Measurements from ENCODE around the gene SLC20A1.

The SLC20A1 gene

GRCh38 chr2:112625474-112626114 lies 20.1 kb upstream of the SLC20A1 start:
- DNase-seq, result no peak

DNA sequence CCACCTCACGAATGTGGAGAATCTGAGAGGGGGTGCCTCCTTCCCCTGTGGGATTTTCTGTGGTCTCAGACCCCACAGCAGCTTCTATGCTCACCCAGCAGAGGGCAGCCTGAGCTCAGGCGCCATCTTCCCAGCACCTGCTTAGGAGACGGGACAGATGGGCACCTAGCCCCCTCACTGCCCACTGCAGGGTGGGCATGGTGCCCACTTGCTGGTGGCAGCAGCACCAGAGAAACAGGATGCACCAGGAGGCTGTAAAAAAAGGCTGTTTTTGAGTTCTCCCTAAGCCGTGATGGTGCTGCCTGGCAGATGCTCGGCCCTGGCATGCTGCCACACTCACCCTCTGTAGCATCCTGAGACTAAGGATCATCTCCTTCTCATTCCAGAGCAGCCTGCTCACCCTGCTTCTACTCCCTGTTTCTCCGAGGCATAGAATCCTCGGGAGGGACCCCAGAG lies 19.1 kb upstream of the SLC20A1 start:
- peak; percentile 69 for DNase-seq

DNA sequence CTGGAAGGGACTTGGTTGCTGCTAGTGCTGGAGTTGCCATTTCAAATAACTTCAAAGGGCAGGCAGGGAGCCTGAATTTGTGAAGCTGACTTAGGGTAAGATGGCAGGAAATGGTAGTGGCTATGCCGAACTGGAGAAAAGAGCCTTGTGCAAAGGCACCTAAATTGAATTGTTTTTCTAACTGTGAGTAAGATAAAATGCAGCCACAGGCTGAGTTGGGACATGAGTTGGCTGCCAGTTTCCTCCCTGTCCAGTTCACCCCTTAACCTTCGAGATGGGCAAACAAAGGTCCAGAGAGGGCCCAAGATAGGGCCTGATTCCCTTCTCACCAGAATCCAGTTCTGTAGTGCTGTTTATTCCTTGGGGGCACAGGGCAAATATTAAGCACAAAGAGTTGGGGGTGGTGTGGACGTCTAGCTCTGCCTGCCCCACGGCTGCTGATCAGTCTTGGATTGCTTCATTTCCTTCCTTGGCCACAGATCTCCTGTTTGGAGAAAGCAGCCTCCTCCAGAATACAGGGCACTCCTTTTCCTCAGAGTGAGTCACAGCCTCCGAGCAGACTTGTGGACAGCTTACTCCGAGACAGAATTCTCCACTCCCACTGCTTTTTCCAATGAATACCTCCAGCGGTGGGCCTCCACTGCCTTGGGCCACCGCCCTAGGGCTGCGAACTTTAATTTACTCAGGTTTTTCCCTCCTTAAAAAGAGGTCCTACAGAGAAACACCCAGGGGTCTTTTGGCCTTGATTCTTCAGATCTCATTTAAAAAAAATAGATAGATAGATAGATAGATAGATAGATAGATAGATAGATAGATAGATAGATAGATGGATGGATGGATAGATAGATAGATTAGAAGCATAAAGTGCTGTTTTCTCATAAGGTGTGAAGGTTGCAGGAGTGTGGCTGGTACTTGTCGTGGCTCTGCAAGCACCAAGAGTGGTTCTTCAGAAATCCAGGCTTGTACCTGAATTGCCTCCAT lies 18.4 kb upstream of the SLC20A1 start:
- DNase-seq, result no peak

DNA sequence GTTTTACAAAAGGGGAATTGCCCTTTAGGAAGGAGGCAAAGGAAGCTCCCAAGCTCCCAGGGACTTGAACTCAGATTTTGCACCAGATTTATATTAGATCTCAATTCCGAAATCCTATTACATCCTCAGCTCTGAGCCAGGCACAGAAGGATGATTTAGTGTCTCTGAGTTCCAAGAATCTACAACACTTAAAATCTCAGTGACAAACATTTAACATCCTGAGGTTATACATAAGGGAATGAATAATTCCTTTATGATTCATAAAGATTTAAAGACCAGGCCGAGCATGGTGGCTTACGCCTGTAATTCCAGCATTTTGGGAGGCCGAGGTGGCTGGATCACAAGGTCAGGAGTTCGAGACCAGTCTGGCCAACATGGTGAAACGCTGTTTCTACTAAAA lies 16.5 kb upstream of the SLC20A1 start:
- no peak for DNase-seq

DNA sequence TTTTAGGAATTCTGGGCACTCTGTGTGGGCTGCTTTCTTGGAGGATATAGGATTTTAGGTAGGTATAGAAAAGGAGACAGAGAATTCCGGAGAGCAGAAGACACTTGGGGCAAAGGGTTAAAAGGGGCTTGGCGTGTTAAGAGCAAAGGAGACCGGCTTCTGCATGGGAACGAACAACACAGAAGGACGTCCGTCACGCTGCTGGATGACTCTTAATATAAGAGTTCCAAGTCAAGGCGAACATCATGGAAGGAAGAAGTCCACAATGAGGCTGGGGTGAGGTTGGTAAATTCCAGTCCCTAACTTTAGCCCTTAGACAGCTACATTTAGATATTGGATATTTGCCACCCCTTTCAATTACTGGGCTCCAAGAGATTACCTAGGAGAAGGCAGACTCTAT lies 15.9 kb upstream of the SLC20A1 start:
- DNase-seq, result no peak

GRCh38 chr2:112630268-112630667 lies 15.5 kb upstream of the SLC20A1 start:
- no peak for DNase-seq

GRCh38 chr2:112633708-112634107 lies 12.0 kb upstream of the SLC20A1 start:
- no peak for DNase-seq

- no peak for DNase-seq
These were observed 11.4 kb upstream of the SLC20A1 start for GRCh38 chr2:112634153-112634873.

GRCh38 chr2:112634874-112635157 lies 10.9 kb upstream of the SLC20A1 start:
- DNase-seq, result no peak

DNA sequence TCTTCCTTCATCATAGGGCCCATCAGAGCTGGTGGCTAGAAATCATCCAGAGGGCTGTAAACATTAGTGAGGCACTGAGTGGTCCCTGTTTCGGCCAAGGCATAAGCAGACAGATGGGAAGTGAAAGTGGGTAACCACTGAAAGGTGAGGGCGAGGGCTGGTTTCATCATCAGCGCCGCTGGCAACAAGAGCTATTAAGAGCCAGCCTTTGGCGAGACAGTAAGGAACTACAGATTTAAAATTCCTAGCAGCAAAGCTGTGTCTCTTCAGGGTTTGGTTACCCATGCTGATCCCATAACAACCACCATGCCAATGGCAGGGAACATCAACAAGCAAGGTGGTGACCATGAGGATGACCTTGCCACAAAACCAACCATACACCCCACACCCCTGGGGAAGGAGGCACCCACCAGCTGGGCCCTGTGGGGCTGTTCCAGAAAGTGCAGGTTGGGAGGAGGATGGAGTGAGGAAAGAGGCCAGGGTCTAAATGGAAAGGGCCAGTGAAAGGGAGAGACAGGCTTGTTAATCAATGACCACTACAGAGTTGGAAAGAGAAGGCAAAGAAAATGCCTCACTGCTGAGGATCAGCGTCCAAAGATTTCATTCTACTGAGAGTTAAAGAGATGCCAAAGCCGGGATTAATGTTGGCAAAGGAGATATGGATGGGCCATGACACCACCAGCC lies 9.0 kb upstream of the SLC20A1 start:
- no peak for DNase-seq

GRCh38 chr2:112637289-112637660 lies 8.5 kb upstream of the SLC20A1 start:
- DNase-seq, result no peak

GRCh38 chr2:112639936-112640335 lies 5.8 kb upstream of the SLC20A1 start:
- DNase-seq, result no peak

- DNase-seq, result no peak
These were observed 5.3 kb upstream of the SLC20A1 start for GRCh38 chr2:112640467-112640799.

- no peak for DNase-seq
These were observed 4.7 kb upstream of the SLC20A1 start for GRCh38 chr2:112640800-112641675.

DNA sequence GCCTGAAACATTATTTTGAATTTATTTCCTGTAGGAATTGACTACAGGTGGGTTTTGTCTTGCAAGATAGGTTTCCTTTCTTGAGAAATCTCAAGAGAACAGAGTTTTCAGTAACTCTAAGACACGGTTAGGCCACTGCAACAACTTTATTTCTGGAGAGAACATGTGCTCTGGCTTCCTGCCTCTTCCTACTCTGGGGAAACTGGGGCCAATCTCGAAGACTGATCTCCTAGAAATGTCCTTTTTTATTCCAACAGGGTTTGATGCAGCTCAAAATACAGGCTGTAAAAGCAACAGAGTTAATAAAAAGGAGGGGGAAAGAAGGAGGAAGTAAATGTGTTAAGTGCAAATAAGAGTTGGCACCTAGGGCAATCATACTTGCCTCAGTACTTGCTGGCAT lies 4.0 kb upstream of the SLC20A1 start:
- no peak for DNase-seq

- DNase-seq, result no peak
These were observed 3.2 kb upstream of the SLC20A1 start for GRCh38 chr2:112642561-112642960.

- DNase-seq, result no peak
These were observed 2.8 kb upstream of the SLC20A1 start for GRCh38 chr2:112642966-112643365.

- no peak for DNase-seq
These were observed 2.3 kb upstream of the SLC20A1 start for GRCh38 chr2:112643488-112643887.

DNA sequence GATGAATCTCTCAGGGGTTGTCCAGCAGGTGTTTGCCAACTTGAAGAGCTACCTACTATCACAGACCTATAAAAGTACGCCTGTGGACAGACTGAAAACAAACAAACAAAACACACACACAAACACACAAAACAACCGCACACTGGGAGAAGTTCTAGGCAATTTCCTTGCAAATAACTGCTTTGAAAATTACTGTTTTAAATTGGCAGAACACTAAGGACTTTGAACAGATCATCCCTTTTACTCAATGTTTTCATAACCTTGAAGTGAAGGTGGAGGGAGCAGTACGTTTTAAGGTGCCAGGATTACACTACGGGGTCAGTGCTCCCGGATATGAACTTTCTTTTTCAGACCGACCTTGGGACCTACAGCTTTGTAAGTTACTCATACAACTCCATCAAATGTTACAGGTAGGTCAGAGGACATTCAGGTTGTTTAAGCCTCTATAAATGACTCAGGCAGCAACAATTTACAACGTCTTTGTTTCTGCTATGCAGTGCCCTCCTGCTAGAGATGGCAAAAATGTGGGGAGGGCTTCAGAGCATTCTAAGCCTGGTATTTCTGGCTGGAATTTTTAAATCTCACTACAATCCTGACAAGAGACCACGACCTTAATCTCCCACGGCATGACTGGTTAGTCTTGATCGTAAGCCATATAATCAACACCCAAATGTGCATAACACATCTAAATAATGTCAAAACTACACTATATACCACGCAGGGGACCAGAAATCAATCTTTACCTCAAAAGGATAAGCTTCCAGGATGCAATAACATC lies 1.4 kb upstream of the SLC20A1 start:
- DNase-seq, result no peak

GRCh38 chr2:112644933-112645309 lies 818 bp upstream of the SLC20A1 start:
- DNase-seq, result no peak

GRCh38 chr2:112646102-112646719 lies 472 bp downstream of the SLC20A1 start:
- DNase-seq, result no peak
